IMR-90 (cell line): ENCODE measurements around the gene OR1K1. TPM values are rescaled to one million over a fixed set of nuclear protein-coding genes. Genes with fewer than 3 reads are reported as not detected.

ENCODE experiments used
- ATAC-seq: fragments of 200-7000 bp; cut with Tn5 transposase; 2 replicates; pipeline ENCODE4 v1.9.1; 2020; ENCODE audit warnings: low read depth, mild to moderate bottlenecking, moderate library complexity
- BruUV-seq: library from RNA; stranded (reverse); fragments of 400-500 nt; replicated peaks from 2 replicates; lab custom pipeline; 2021; lab: Mats Ljungman, UMichigan
- CTCF ChIA-PET: fragments of 300-600 bp; formaldehyde crosslinking; extraction: SDS; loops from one replicate; lab custom pipeline; 2021; ENCODE audit warnings: antibody characterized with exemption; lab: Yijun Ruan, JAX
- POLR2A ChIA-PET: fragments of 300-600 bp; sonication (Branson Sonifier 250); formaldehyde crosslinking; loops from one replicate; lab custom pipeline; 2022; ENCODE audit warnings: antibody characterized with exemption; ENCODE audit not compliant: unreplicated experiment; lab: Charles Lee
- DNase-seq: peaks from one replicate; pipeline ENCODE4 v3.0.0; 2013
- H2AFZ ChIP-seq: replicated peaks from 2 replicates; pipeline ENCODE3; 2013; ENCODE audit warnings: low read length, mild to moderate bottlenecking; ENCODE audit not compliant: poor library complexity
- H2AK5ac ChIP-seq: 2 replicates; pipeline ENCODE4 v1.6.1; 2013; ENCODE audit warnings: low read depth, low read length, inconsistent platforms
- H2AK9ac ChIP-seq: replicated peaks from 2 replicates; pipeline ENCODE3; 2013; ENCODE audit warnings: mild to moderate bottlenecking, low read depth, low read length, moderate library complexity; ENCODE audit not compliant: poor library complexity
- H2BK120ac ChIP-seq: 2 replicates; pipeline ENCODE4 v1.6.1; 2013; ENCODE audit warnings: low read depth, low read length, inconsistent platforms
- H2BK15ac ChIP-seq: 3 replicates; pipeline ENCODE4 v1.6.1; 2013; ENCODE audit warnings: low read depth, low read length, inconsistent platforms
- H2BK20ac ChIP-seq: 2 replicates; pipeline ENCODE4 v1.6.1; 2013; ENCODE audit warnings: low read depth, mild to moderate bottlenecking, inconsistent platforms, low read length, moderate library complexity
- H2BK5ac ChIP-seq: 2 replicates; pipeline ENCODE4 v1.6.1; 2013; ENCODE audit warnings: mild to moderate bottlenecking, low read depth, low read length, inconsistent platforms; ENCODE audit not compliant: poor library complexity, severe bottlenecking
- H3K14ac ChIP-seq: replicated peaks from 2 replicates; pipeline ENCODE4 v1.6.1; 2013; ENCODE audit warnings: low read depth, low read length, inconsistent platforms
- H3K18ac ChIP-seq: 2 replicates; pipeline ENCODE4 v1.6.1; 2013; ENCODE audit warnings: low read depth, low read length, control low read depth
- H3K23ac ChIP-seq: 2 replicates; pipeline ENCODE4 v1.6.1; 2013; ENCODE audit warnings: low read depth, low read length, inconsistent platforms
- H3K27ac ChIP-seq: 2 replicates; pipeline ENCODE4 v1.5.1; 2013; ENCODE audit warnings: mild to moderate bottlenecking, control low read depth, low read length; ENCODE audit not compliant: insufficient read depth
- H3K27me3 ChIP-seq: 2 replicates; pipeline ENCODE4 v1.6.1; 2013; ENCODE audit warnings: low read length; ENCODE audit not compliant: control insufficient read depth, insufficient read depth
- H3K36me3 ChIP-seq: 2 replicates; pipeline ENCODE4 v1.6.1; 2013; ENCODE audit warnings: low read length, mixed read lengths; ENCODE audit not compliant: control insufficient read depth, insufficient read depth
- H3K4ac ChIP-seq: 2 replicates; pipeline ENCODE4 v1.6.1; 2013; ENCODE audit warnings: low read depth, low read length, inconsistent platforms
- H3K4me1 ChIP-seq: 2 replicates; pipeline ENCODE4 v1.6.1; 2013; ENCODE audit warnings: low read length, mixed read lengths; ENCODE audit not compliant: control insufficient read depth, insufficient read depth
- H3K4me2 ChIP-seq: 2 replicates; pipeline ENCODE4 v1.6.1; 2013; ENCODE audit warnings: low read depth, mild to moderate bottlenecking, control low read depth, low read length, moderate library complexity
- H3K4me3 ChIP-seq: 2 replicates; pipeline ENCODE4 v1.5.1; 2013; ENCODE audit warnings: low read depth, mild to moderate bottlenecking, control low read depth, low read length, moderate library complexity; ENCODE audit not compliant: insufficient read depth
- H3K56ac ChIP-seq: 2 replicates; pipeline ENCODE4 v1.6.1; 2013; ENCODE audit warnings: low read length, inconsistent platforms; ENCODE audit not compliant: insufficient read depth; ENCODE audit errors: extremely low read depth
- H3K79me1 ChIP-seq, 2 experiments: 2 replicates each; pipeline ENCODE4 v1.6.1; 2013; ENCODE audit warnings: low read length in 2 of 2, inconsistent platforms in 1 of 2, low read depth in 1 of 2
- H3K9ac ChIP-seq: 2 replicates; pipeline ENCODE4 v1.6.1; 2013; ENCODE audit warnings: low read depth, low read length, control low read depth
- H3K9me1 ChIP-seq: 2 replicates; pipeline ENCODE4 v1.6.1; 2013; ENCODE audit warnings: low read length, inconsistent platforms; ENCODE audit not compliant: insufficient read depth
- H3K9me3 ChIP-seq: 2 replicates; pipeline ENCODE4 v1.6.1; 2013; ENCODE audit warnings: low read length; ENCODE audit not compliant: control insufficient read depth, insufficient read depth
- H4K20me1 ChIP-seq: 2 replicates; pipeline ENCODE4 v1.6.1; 2013; ENCODE audit warnings: low read length, inconsistent platforms; ENCODE audit not compliant: insufficient read depth
- H4K5ac ChIP-seq: 2 replicates; pipeline ENCODE4 v1.6.1; 2013; ENCODE audit warnings: mild to moderate bottlenecking, low read depth, low read length, control low read depth
- H4K8ac ChIP-seq, 2 experiments: 2 replicates each; pipeline ENCODE4 v1.6.1; 2013; ENCODE audit warnings: low read depth in 2 of 2, low read length in 2 of 2, control low read depth in 1 of 2, inconsistent platforms in 1 of 2
- H4K91ac ChIP-seq: 2 replicates; pipeline ENCODE4 v1.6.1; 2013; ENCODE audit warnings: low read depth, low read length, inconsistent platforms; ENCODE audit not compliant: insufficient read depth
- CHD1 ChIP-seq: IDR thresholded peaks from 2 replicates; pipeline ENCODE4 v1.6.1; 2012; ENCODE audit warnings: low read depth, low read length, improper control_type of control experiment
- POLR2A ChIP-seq: IDR thresholded peaks from 2 replicates; pipeline ENCODE4 v1.6.1; 2012; ENCODE audit warnings: mild to moderate bottlenecking, low read depth, low read length
- SMC3 ChIP-seq: fragments of 150-350 bp; IDR thresholded peaks from 2 replicates; pipeline ENCODE4 v1.6.1; 2016; ENCODE audit warnings: low read depth, mild to moderate bottlenecking, antibody characterized with exemption, low read length, moderate library complexity
- WGBS, 2 experiments: methylation state at CpG; one replicate each; pipeline versions ENCODE4 v1.1.5 to v1.1.7; 2013; ENCODE audit warnings: missing lambda C conversion rate in 2 of 2; ENCODE audit not compliant: insufficient read length in 1 of 2; ENCODE audit errors: extremely low coverage in 2 of 2; 5-methylcytosine and 5-hydroxymethylcytosine counted together
- dilution Hi-C: fragments of 300-500 bp; cut with HindIII; formaldehyde crosslinking; loops from one replicate; pipeline ENCODE4 v1.14.3; 2018; ENCODE audit warnings: low sequenced_read_pairs; ENCODE audit not compliant: unreplicated experiment
- in situ Hi-C: fragments of 300-500 bp; cut with MboI; formaldehyde crosslinking; loops from 3 replicates; pipeline ENCODE4 v1.14.3; 2019; ENCODE audit warnings: low sequenced_read_pairs, inconsistent platforms, mixed read lengths
- intact Hi-C: fragments of 100-400 bp; cut with micrococcal nuclease; formaldehyde crosslinking; loops from 2 replicates; pipeline ENCODE4 v1.10.0; 2022
- polyA plus RNA-seq, 3 experiments: library from polyadenylated mRNA; depleted of rRNA; stranded (reverse); fragments of >200 nt; gene quantifications; 2 replicates each; pipeline ENCODE4 v1.2.3, GENCODE V29; 2012; ENCODE audit warnings: low replicate concordance in 1 of 3
- total RNA-seq: library from RNA; depleted of rRNA; stranded (reverse); fragments of >200 nt; gene quantifications from 2 replicates; pipeline ENCODE4 v1.2.3, GENCODE V29; 2012

OR1K1 gene
- total and polyA plus RNA-seq, 2 of the 4 experiments (the other 2 are of a cell fraction): not detected

GRCh38 chr9:122781671-122782070 is 18.3 kb upstream of the OR1K1 start:
- ChIA-PET CTCF (no interaction called here), POLR2A (no interaction called here)
- peak overlapping the region; percentile 88 for H4K91ac ChIP-seq
- no CpG with 5 or more reads among the region's 3 CpGs for WGBS, 2 experiments
- H3K4me1 ChIP-seq: peaks cover 33% of the 10 kb centered on the region
- no peak overlapping the region for H4K5ac ChIP-seq
- peak overlapping the region; percentile 62 for H3K14ac ChIP-seq
- H3K4me2 ChIP-seq: no peak overlapping the region
- no peak overlapping the region for H2AK9ac ChIP-seq
- ATAC-seq (no peak), DNase-seq (no peak)
- no peak overlapping the region for H3K27ac ChIP-seq
- no peak overlapping the region for H3K4me3 ChIP-seq
- H2BK20ac ChIP-seq: peak overlapping the region; percentile 88
- BruUV-seq: no TSS peak
- peak overlapping the region; percentile 67 for H3K4ac ChIP-seq
- intact Hi-C loops (no loop called here), in situ Hi-C loops (no loop called here), dilution Hi-C loops (no loop called here)
- peak overlapping the region; percentile 89; the same call in 1 of the 2 replicates for H2AK5ac ChIP-seq
- H2BK5ac ChIP-seq: no peak overlapping the region
- TF ChIP-seq SMC3: no peak
- no peak for TF ChIP-seq CHD1
- TF ChIP-seq POLR2A: no peak
- H3K9ac ChIP-seq: no peak overlapping the region
- peak overlapping the region; percentile 71; the same call in 1 of the 2 replicates for H3K18ac ChIP-seq
- H2BK15ac ChIP-seq: peak overlapping the region; percentile 91
- H4K20me1 ChIP-seq: no peaks in the 10 kb centered on the region
- peak overlapping the region in 1 of 2 experiments; percentile 28; a peak in 1 of 4 replicates for H4K8ac ChIP-seq
- no peak overlapping the region for H3K56ac ChIP-seq
- no peaks in the 10 kb centered on the region for H3K79me1 ChIP-seq
- no peak overlapping the region for H3K23ac ChIP-seq
- peak overlapping the region; percentile 84 for H2BK120ac ChIP-seq
- H3K9me3 ChIP-seq: no peaks in the 10 kb centered on the region
- no peak overlapping the region for H2AFZ ChIP-seq
- H3K9me1 ChIP-seq: peaks cover 29% of the 10 kb centered on the region
- H3K27me3 ChIP-seq: no peaks in the 10 kb centered on the region
- H3K36me3 ChIP-seq: no peaks in the 10 kb centered on the region
